Fibroblast of the aortic adventitia (primary cell): ENCODE results near the gene ZNF865. TPM values are rescaled to one million over a fixed set of nuclear protein-coding genes. Genes with fewer than 3 reads are reported as not detected.

ENCODE experiments used
- DNase-seq: peaks from one replicate; pipeline ENCODE4 v3.0.0-alpha.2; 2010; ENCODE audit warnings: low read depth
- H3K4me3 ChIP-seq: 2 replicates; pipeline ENCODE4 v1.5.1; 2011; ENCODE audit warnings: low read depth, mild to moderate bottlenecking, control low read depth, low read length, moderate library complexity
- total RNA-seq: library from RNA; depleted of rRNA; stranded (reverse); fragments of >200 nt; gene quantifications from 2 replicates; pipeline ENCODE4 v1.2.3, GENCODE V29; 2012; ENCODE audit warnings: low replicate concordance
- TF ChIP-seq, protein P1 (sequence below): IDR thresholded peaks from 2 replicates; pipeline ENCODE4 v1.5.1; 2011; ENCODE audit warnings: mild to moderate bottlenecking, low read length, control low read depth, inconsistent platforms; ENCODE audit not compliant: insufficient read depth

The ZNF865 gene
- total RNA-seq, 1 donor: 1.5 TPM

DNA sequence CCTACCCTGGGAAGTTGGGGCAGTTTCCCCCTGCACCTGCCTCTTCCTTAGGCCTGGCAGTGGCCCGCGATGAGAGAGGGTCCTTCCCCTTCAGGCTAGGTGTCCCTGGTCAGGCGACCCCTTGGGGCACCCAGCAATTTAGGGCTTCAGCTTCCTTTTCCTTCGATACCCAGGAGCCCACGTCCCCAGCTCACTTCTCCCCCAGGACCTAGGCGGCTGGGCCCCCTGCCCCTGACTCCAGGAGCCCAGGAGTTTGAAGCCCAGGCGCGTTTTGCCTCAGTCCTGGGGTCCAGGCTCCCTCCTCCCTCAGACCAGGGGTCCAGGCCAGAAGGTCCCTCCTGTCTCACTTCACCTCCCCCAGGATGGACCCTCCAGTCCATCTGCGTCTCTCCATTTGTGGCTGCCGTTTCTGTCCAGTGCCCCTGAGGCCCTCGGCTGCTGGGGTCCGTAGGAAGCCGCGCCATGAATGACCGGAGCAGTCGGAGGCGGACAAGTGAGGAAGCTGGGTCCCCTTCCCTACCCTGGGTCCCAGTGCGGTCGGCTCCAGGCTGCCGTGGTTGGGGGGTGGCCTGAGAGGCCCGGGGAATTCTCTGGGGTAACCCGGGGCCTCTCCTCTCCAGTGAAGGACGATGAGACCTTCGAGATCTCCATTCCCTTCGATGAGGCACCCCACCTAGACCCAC is 43.3 kb downstream of the ZNF865 start:
- TF ChIP-seq, protein P1, sequence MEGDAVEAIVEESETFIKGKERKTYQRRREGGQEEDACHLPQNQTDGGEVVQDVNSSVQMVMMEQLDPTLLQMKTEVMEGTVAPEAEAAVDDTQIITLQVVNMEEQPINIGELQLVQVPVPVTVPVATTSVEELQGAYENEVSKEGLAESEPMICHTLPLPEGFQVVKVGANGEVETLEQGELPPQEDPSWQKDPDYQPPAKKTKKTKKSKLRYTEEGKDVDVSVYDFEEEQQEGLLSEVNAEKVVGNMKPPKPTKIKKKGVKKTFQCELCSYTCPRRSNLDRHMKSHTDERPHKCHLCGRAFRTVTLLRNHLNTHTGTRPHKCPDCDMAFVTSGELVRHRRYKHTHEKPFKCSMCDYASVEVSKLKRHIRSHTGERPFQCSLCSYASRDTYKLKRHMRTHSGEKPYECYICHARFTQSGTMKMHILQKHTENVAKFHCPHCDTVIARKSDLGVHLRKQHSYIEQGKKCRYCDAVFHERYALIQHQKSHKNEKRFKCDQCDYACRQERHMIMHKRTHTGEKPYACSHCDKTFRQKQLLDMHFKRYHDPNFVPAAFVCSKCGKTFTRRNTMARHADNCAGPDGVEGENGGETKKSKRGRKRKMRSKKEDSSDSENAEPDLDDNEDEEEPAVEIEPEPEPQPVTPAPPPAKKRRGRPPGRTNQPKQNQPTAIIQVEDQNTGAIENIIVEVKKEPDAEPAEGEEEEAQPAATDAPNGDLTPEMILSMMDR: no peak
- DNase-seq: no peak
- H3K4me3 ChIP-seq: peak overlapping the region; percentile 80

DNA sequence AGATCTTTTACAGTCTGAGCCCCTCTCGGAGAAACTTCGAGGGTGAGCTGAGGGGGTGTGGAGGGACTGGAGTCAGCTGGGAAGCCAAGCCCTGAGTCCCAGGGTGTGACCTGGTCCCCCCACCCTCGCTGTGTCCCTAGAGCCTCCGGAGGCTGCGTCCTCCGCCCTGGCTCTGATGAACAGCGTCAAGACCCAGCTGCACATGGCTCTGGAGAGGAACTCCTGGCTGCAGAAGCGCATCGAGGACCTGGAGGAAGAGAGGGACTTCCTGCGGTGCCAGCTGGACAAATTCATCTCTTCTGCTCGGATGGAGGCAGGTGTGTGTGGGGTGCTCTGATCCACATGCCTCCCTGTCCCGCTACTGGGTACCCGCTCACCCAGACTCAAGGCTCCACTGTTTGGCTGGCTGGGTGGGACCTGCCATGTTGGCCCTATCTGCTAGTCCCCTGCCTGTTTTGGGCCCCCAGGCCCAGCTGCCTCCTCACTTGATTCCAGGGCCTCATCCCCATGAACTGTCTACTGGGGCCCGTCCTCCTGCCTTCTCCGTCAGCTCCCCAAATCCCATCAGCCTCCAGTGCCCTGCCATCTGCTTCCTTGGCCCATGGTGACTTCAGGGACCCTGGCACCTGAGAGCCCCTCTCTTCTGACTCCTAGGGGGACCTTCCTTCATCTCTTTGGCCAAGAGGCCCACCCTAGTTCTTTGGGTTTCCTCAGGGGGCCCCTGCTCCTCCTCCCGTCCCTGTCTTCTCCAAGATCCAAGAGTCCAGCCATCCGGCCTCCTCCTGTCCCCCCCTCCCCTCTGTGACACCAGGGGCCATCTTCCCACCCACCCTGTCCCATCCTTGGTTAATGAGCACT is 44.0 kb downstream of the ZNF865 start:
- H3K4me3 ChIP-seq: peak overlapping the region; percentile 80
- DNase-seq: no peak
- TF ChIP-seq, protein P1: no peak

DNA sequence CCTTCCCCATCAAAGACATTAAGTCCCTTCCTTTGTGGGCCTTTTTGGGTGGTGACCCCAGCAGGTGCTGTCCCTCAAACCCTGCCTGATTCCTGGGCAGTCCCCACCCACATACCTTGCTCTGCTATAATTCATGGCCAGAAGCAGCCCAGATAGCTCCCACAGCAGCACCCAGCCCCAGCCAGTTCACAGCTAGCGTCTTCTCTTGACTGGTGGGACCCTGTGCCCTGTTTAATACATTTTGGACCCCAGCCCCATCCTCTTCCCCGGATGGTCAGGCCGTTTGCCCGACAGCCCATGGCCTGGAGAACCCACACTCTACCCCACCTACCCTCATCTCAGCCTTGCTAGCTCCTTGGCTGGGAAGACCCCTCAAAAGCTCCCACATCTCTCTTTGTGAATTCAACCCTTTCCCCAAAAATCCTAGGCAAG is 44.7 kb downstream of the ZNF865 start:
- no peak overlapping the region for H3K4me3 ChIP-seq
- no peak for DNase-seq
- TF ChIP-seq, protein P1: no peak

DNA sequence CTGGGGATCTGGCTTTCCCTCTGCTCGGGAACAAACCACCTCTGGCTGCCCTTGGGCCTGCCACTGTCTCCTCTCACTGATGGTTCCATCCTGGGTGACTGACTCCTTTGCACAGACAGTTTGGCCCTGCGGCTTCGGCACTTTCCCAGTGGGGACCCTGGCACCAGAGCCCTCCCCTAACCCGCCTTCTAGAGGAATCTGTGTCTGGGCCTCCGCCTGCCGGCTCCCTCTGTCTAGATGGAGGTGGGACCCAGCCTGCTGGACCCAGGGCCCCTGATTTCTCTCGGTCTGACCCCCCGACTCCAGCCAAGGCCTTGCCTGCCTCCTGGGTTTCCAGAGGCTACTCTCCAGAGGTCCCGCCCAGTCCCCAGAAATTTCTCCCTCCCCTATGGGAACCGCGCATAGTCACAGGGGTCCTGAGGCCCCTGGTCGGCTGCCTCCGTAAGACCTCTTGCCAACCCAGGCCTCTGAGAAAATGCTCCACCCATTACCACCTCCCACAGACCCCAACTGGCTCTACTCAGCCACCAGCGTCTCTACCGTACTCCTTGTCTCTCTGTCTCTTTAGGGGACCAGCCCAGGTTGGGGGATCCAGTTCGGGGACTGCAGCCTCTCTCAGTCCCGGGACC is 45.3 kb downstream of the ZNF865 start:
- no peak for DNase-seq
- no peak overlapping the region for H3K4me3 ChIP-seq
- TF ChIP-seq, protein P1: no peak

DNA sequence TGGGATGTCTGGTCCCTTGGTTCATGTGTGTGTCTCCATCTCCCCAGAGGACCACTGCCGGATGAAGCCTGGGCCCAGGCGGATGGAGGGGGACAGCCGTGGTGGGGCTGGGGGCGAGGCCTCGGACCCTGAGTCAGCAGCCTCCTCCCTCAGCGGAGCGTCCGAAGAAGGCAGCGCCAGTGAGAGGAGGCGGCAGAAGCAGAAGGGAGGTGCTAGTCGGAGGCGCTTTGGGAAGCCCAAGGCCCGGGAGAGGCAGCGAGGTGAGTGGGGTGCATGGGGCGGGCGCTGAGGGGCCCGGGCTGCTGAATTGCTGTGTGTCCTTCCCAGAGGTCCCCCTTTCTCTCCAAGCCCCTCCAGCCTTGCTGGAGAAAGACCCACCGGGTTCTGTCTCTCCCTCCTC is 45.8 kb downstream of the ZNF865 start:
- TF ChIP-seq, protein P1: no peak
- no peak for DNase-seq
- H3K4me3 ChIP-seq: no peak overlapping the region

DNA sequence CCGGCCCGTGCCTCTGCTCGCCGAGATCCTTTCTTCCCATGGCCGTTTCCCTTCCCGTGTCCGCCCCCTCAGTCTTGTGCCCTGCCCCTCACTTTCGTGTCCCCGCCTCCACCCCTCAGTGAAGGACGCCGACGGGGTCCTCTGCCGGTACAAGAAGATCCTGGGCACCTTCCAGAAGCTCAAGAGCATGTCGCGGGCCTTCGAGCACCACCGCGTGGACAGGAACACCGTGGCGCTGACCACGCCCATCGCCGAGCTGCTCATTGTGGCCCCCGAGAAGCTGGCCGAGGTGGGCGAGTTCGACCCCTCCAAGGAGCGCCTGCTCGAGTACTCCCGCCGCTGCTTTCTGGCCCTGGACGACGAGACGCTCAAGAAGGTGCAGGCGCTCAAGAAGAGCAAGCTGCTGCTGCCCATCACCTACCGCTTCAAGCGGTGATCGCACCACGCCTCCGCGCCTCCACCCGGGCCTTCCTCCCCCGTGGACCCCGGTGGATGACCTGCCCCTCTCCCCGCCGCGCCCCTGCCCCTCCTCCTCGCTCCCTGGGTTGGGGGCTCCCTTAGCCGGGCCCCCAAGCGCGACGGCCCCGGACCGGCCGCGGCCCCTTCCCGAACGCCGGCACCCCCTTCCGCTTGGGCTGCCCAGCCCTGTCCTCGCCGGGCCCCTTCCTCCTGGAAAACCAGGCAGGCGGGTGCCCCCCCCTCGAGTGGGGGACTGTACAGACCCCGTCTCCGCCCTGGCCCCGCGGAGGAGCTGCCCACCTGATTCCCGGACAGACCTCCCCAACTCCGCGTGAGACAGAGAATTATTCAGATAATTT is 47.1 kb downstream of the ZNF865 start:
- DNase-seq: no peak
- TF ChIP-seq, protein P1: no peak
- no peak overlapping the region for H3K4me3 ChIP-seq
